ENCODE data around the gene KRT4. TPM values are rescaled to one million over a fixed set of nuclear protein-coding genes. Genes with fewer than 3 reads are reported as not detected.

The KRT4 gene
- total RNA-seq, 1 experiment from 2014 or later: not detected

Other genes with a start within 250 kb of the KRT4 start
- 0.43 TPM in 1 of 2 replicates, not detected in the other for gene KRT74, start 240.3 kb downstream of the KRT4 start, total RNA-seq (2014; rRNA removed; shearing (Covaris generic))
- not detected in 2 replicates for gene KRT72, start 212.7 kb downstream of the KRT4 start, total RNA-seq (2014; rRNA removed; shearing (Covaris generic))
- not detected in 2 replicates for gene KRT73, start 195.6 kb downstream of the KRT4 start, total RNA-seq (2014; rRNA removed; shearing (Covaris generic))
- not detected in 2 replicates for gene KRT2, start 161.9 kb downstream of the KRT4 start, total RNA-seq (2014; rRNA removed; shearing (Covaris generic))
- not detected in 2 replicates for gene KRT1, start 133.7 kb downstream of the KRT4 start, total RNA-seq (2014; rRNA removed; shearing (Covaris generic))
- gene KRT77, start 110.6 kb downstream of the KRT4 start, total RNA-seq (2014; rRNA removed; shearing (Covaris generic)): not detected in 2 replicates
- not detected in 2 replicates for gene KRT76, start 36.8 kb downstream of the KRT4 start, total RNA-seq (2014; rRNA removed; shearing (Covaris generic))
- not detected in 2 replicates for gene KRT3, start 18.0 kb downstream of the KRT4 start, total RNA-seq (2014; rRNA removed; shearing (Covaris generic))
- gene KRT79, start 20.2 kb upstream of the KRT4 start, total RNA-seq (2014; rRNA removed; shearing (Covaris generic)): 0.26 and 0.33 TPM in 2 replicates
- not detected in 2 replicates for gene KRT78, start 34.9 kb upstream of the KRT4 start, total RNA-seq (2014; rRNA removed; shearing (Covaris generic))
- 287 and 407 TPM in 2 replicates for gene KRT8, start 91.0 kb upstream of the KRT4 start, total RNA-seq (2014; rRNA removed; shearing (Covaris generic))
- gene KRT18, start 135.0 kb upstream of the KRT4 start, total RNA-seq (2014; rRNA removed; shearing (Covaris generic)): 1,324 and 2,186 TPM in 2 replicates
- gene EIF4B, start 192.3 kb upstream of the KRT4 start, total RNA-seq (2014; rRNA removed; shearing (Covaris generic)): 290 and 314 TPM in 2 replicates
- gene TNS2, start 235.9 kb upstream of the KRT4 start, total RNA-seq (2014; rRNA removed; shearing (Covaris generic)): 18.9 and 24.5 TPM in 2 replicates

All from A172 (cell line).